GM10847 (cell line): ENCODE data around the gene MED27.

Experiments
- POLR2A ChIP-seq: IDR thresholded peaks from 2 replicates; pipeline ENCODE4 v1.6.1; 2011; ENCODE audit not compliant: insufficient read length; ENCODE audit errors: extremely low read depth

MED27 gene

DNA sequence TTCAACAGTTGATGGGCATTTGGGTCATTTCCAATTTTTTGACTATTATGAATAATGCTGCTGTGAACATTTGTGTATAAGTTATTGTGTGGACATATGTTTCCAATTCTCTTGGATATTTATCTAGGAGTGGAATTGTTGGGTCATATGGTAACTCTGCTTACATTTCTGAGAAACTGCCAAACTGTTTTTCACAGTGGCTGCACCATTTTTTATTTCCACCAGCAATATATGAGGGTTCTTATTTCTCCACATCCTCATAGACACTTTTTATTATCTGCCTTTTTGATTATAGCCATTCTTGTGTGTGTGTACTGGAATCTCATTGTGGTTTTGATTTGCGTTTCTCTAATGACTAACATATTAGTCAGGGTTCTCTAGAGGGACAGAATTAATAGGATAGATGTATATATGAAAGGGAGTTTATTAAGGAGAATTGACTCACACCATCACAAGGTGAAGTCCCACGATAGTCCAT, 14.7 kb upstream of the MED27 start:
- no peak for TF ChIP-seq POLR2A

DNA sequence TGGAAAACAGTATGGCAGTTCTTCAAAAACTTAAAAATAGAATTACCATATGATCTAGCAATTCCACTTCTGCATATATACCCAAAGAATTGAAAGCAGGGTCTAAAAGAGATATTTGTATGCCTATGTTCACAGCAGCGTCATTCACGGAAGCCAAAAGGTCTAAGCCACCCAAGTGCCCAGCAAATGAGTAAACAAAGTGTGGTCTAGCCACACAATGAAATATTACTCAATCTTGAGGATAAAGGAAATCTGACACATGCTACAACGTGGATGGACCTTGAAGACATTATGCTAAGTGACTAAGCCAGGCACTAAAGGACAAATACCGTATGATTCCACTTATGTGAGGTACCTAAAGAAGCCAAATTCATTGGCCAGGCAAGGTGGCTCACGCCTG, 11.1 kb upstream of the MED27 start:
- TF ChIP-seq POLR2A = no peak

- no peak for TF ChIP-seq POLR2A
These were observed 7.9 kb upstream of the MED27 start for GRCh38 chr9:132087438-132088030.

GRCh38 chr9:132082188-132082587, 2.5 kb upstream of the MED27 start:
- TF ChIP-seq POLR2A = no peak

DNA sequence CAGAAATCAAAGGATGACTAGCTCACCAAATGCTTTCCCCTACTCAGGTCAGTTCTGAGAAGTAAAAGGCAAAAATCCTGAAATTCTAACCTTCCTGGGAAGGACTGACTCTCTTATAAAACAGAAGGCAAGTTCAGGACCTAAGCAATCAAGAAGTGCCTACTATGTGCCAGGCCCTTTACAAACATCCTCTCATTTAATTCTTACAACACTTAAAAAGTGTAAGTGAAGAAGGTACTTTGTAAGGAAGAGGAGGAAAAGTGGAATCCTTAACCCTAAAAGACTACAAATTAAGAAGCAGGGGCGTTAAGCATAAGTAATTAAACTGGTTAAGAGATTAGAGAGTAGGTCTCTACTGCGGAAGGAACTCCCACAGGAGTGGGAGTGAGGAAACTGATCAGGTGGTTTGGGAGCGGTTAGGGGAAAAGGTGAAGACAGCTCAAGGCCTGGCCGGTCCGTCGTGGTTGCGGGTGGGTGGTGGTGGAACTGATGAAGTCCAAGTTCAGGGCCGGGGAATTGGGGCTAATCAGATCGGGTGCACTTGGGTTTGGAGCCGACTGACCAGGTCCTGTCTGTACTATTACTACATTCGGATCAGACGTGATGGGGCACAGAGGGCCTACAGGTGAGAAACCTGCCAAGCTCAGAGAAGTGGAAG, 839 bp downstream of the MED27 start:
- TF ChIP-seq POLR2A = no peak

DNA sequence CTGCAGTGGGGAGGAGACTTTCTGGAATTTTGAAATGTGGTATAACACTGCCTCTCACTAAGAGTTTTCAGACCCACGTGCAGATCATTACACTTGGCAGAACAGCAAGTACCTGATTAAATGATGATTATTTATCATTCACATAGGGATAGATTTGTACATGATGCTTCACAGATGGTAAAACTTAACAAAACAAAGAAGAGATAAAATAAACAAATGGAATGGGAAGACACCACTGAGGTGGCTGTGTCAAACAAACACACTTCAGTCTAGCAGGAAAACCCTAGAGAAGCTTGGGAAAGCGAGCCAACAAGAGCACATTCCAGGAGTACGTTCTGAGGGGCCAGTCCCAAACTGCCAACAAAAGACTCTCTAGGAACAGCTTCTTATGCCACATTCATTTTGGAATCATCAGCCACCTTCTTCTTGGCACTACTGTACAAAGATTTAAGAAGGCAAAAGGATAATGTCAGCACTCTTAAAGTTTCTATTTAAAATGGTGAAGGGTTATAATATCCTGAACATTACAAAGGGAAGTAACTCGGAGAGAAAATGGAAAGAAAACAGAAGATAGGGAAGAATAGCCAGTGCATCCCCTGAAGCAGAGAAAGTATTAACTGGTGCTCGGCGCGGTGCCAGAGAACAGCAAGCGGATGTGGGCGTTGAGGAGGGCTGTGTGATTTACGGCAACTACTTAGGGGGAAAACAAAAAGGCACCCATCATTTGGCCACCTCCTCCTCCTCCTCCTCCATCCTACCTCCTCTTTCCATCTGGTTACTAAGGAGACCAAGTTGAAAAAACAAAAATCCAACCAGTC, 1.6 kb downstream of the MED27 start:
- no peak for TF ChIP-seq POLR2A

- TF ChIP-seq POLR2A = no peak
These were observed 3.8 kb downstream of the MED27 start for GRCh38 chr9:132075853-132076252.

DNA sequence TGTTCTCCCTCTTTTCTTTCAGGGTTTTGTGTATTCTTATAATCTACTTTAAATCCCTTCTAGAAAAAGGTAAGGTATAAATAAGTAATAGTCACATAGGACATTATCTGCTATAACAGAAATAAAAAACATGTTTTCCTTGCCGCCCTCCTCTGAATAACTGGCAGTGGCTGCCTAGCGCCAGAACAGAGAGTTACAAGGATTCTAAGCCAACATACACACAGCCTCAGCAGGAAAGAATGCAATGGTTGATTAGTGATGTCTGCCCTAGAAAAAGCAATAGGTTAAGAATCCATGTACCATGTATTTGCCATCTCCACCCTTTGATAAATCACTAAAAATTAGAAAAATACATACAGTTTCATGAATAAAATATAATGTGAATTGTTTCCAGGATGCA, 4.9 kb downstream of the MED27 start:
- TF ChIP-seq POLR2A = no peak

- TF ChIP-seq POLR2A = no peak
These were observed 7.7 kb downstream of the MED27 start for GRCh38 chr9:132071847-132072507.

- TF ChIP-seq POLR2A = no peak
These were observed 10.4 kb downstream of the MED27 start for GRCh38 chr9:132069046-132069898.

DNA sequence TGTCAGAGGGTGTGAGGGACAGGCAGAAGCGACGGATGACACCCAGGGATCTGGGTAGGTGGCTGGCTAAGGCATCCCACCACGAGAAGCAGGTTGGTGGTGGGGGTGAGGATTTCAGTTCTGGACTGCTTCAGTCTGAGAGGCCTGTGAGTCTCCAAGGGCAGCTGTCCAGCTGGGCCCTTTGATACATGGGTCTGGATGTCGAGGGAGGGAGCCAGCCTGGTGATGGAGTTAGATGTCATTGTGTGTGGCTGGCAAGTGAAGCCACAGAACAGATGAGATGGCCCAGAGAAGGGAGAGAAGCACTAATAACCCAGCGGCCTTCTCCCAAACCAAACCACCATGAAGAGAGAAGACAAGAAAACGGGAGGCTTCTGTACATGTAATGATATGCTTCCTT, 11.1 kb downstream of the MED27 start:
- TF ChIP-seq POLR2A = no peak

- TF ChIP-seq POLR2A = no peak
These were observed 13.2 kb downstream of the MED27 start for GRCh38 chr9:132066511-132066910.

DNA sequence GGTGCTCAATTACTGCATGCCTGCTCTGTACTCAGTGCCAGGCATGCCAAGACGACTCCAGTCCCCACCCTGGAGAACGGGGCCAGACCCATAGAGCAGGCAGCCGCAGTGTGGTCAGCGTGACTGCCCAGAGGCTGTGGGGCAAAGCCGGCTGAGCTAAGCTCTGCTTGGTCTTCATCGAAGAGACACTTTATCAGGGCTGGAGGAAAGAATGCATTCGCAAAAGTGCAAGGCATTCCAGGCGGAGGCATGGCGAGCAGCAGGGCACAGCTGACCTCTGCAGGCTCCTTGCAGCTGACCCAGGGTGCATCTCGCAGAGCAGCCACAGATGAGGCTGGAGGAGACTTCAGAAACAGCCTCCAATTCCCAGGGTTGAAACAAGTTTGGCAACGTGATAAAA, 13.6 kb downstream of the MED27 start:
- no peak for TF ChIP-seq POLR2A

DNA sequence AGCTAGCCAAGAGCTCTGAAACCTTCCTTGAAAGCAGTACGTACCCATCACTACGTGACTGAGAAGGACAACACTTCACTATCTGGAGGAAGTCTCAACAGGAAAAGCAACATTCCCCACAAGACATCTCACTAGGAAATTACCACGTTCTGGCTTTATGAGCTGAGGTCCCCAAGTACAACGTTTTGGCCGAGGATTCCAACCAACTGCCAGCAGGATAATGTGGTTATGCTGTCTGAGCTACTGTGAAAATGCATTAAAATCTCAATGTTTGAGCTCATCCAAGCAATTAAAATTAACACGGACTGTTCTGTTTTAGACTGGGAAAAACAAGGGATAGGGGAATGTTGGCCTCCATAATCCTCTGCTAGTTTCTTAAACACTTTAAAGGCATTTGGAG, 16.4 kb downstream of the MED27 start:
- no peak for TF ChIP-seq POLR2A

DNA sequence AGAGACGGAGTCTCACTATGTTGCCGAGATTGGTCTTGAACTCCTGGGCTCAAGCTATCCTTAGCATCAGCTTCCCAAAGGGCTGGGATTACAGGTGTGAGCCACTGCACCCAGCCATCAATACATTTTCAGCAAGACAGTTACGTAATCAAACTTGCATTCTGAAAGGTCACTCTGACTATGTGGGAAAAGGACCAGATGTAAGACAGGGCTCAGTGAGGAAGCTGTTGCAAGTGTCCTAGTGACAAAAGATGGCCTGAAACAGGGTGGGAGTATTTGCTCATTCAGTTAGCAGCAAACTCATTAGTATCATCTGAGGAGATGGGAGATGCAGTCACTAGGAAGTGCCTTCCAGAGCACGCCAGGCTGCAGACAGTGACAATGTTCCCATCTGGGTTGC, 16.9 kb downstream of the MED27 start:
- no peak for TF ChIP-seq POLR2A
